Astrocyte (in vitro differentiated cells and primary cell): ENCODE measurements around the gene UBXN2A. TPM values are rescaled to one million over a fixed set of nuclear protein-coding genes. Genes with fewer than 3 reads are reported as not detected.

ENCODE experiments used
- DNase-seq: peaks from one replicate; pipeline ENCODE4 v3.0.0-alpha.2; 2010; ENCODE audit warnings: low read depth
- FAIRE-seq: peaks from 2 replicates; lab custom pipeline; 2011; peaks lifted over from hg19 to GRCh38; lab: Jason Lieb, UNC
- H2AFZ ChIP-seq: 2 replicates; pipeline ENCODE4 v1.6.0; 2012; ENCODE audit warnings: low read depth, low read length, inconsistent platforms
- H3K27ac ChIP-seq: 2 replicates; pipeline ENCODE4 v1.5.1; 2011; ENCODE audit warnings: low read depth, low read length, inconsistent platforms
- H3K27me3 ChIP-seq: 2 replicates; pipeline ENCODE4 v1.6.0; 2011; ENCODE audit warnings: low read length, inconsistent platforms; ENCODE audit not compliant: insufficient read depth
- H3K36me3 ChIP-seq: 2 replicates; pipeline ENCODE4 v1.5.1; 2011; ENCODE audit warnings: low read length, inconsistent platforms; ENCODE audit not compliant: insufficient read depth
- H3K4me1 ChIP-seq: 2 replicates; pipeline ENCODE4 v1.5.1; 2011; ENCODE audit warnings: low read length, inconsistent platforms; ENCODE audit not compliant: insufficient read depth
- H3K4me2 ChIP-seq: 2 replicates; pipeline ENCODE4 v1.6.0; 2012; ENCODE audit warnings: low read length, inconsistent platforms
- H3K4me3 ChIP-seq: 2 replicates; pipeline ENCODE4 v1.5.1; 2011; ENCODE audit warnings: low read depth, mild to moderate bottlenecking, low read length, inconsistent platforms; ENCODE audit not compliant: insufficient read depth
- H3K79me2 ChIP-seq: 2 replicates; pipeline ENCODE4 v1.6.0; 2012; ENCODE audit warnings: mild to moderate bottlenecking, low read length, inconsistent platforms; ENCODE audit not compliant: insufficient read depth
- H3K9ac ChIP-seq: 2 replicates; pipeline ENCODE4 v1.6.0; 2012; ENCODE audit warnings: mild to moderate bottlenecking, low read length, inconsistent platforms
- H3K9me3 ChIP-seq: 2 replicates; pipeline ENCODE4 v1.5.1; 2012; ENCODE audit warnings: low read depth, mild to moderate bottlenecking, low read length, inconsistent platforms; ENCODE audit not compliant: insufficient read depth
- H4K20me1 ChIP-seq: 2 replicates; pipeline ENCODE4 v1.6.0; 2012; ENCODE audit warnings: low read length, inconsistent platforms; ENCODE audit not compliant: insufficient read depth
- H3K27ac Mint-ChIP-seq: one replicate; pipeline ENCODE4 v1.8.0; 2021; ENCODE audit warnings: mild to moderate bottlenecking, mixed read lengths; ENCODE audit not compliant: unreplicated experiment
- H3K27me3 Mint-ChIP-seq: one replicate; pipeline ENCODE4 v1.8.0; 2021; ENCODE audit warnings: low read depth, mixed read lengths; ENCODE audit not compliant: unreplicated experiment
- H3K36me3 Mint-ChIP-seq: one replicate; pipeline ENCODE4 v1.8.0; 2021; ENCODE audit warnings: low read depth, mixed read lengths; ENCODE audit not compliant: unreplicated experiment
- H3K4me1 Mint-ChIP-seq: one replicate; pipeline ENCODE4 v1.8.0; 2021; ENCODE audit warnings: low read depth, mixed read lengths; ENCODE audit not compliant: unreplicated experiment
- H3K4me3 Mint-ChIP-seq: one replicate; pipeline ENCODE4 v1.8.0; 2021; ENCODE audit warnings: mild to moderate bottlenecking, moderate library complexity, mixed read lengths; ENCODE audit not compliant: unreplicated experiment
- H3K9me3 Mint-ChIP-seq: one replicate; pipeline ENCODE4 v1.8.0; 2021; ENCODE audit warnings: mild to moderate bottlenecking, mixed read lengths; ENCODE audit not compliant: unreplicated experiment
- EZH2 ChIP-seq: IDR thresholded peaks from 2 replicates; pipeline ENCODE4 v1.6.1; 2012; ENCODE audit warnings: mild to moderate bottlenecking, low read length, inconsistent platforms; ENCODE audit not compliant: insufficient read depth
- total RNA-seq: library from RNA; stranded (reverse); gene quantifications from 2 replicates; pipeline ENCODE4 v1.2.1, GENCODE V29; 2021
- TF ChIP-seq, protein P1 (sequence below): IDR thresholded peaks from 2 replicates; pipeline ENCODE4 v1.5.1; 2011; ENCODE audit warnings: low read depth, mild to moderate bottlenecking, inconsistent platforms, low read length, moderate library complexity; ENCODE audit not compliant: insufficient read depth

The UBXN2A gene
- total RNA-seq, 1 donor from 2014 or later = 22.2 TPM

DNA sequence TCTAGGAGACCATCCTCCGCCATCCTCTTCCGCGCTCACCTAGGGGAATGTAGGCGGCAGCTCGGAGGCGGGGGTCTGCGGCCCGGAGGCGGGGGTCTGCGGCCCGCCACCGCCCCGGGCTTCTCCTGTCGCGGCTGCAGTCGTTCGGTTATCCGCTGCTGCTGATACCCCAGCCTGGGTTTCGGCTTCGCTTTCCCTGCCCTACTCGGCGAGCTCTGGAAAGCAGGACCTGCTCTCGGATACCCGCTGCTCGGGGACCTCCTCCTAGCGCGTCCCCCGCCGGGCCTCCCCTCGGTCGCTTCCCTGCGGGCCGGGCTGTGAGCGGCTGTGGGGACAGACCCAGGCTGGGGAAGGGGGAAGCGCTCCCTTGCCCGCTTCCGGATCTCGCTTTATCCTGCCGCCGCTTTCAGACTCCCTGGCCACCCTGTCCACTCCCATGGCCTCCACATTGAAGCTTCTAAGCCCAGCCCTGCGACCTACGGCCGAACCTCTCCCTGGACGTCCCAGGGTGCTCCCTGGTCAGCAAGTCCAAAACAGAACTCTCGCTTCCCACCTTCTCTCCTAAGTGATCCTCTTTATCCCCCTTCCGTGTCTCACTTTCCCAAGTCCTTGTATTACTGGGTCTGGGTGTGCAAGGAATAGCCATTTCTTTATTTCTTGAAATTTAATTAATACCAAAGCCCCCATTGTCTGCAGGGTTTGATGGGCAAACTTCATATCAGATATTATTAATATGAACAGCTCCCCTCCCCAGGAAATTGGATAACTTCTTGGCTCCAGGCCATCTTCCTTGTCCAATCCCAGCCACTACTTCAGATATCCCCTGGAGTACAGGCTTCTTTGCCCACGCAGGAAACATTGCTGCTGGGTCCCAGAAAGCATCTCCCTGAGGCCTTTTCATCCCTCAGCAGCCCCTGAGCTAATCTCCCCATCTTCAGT lies 110.0 kb downstream of the UBXN2A start:
- Mint-ChIP-seq H3K27ac (no peak overlapping the region), H3K9me3 (no peaks in the 10 kb centered on the region), H3K36me3 (peaks cover 6% of the 10 kb centered on the region), H3K4me3 (no peak overlapping the region), H3K4me1 (peaks cover 9% of the 10 kb centered on the region), H3K27me3 (no peaks in the 10 kb centered on the region)
- Histone ChIP-seq H3K9ac (peak overlapping the region; percentile 69), H3K4me2 (peak overlapping the region; percentile 90), H4K20me1 (no peaks in the 10 kb centered on the region), H3K36me3 (no peaks in the 10 kb centered on the region), H3K4me1 (peaks cover 13% of the 10 kb centered on the region), H3K4me3 (peak overlapping the region; percentile 62), H2AFZ (peak overlapping the region; percentile 84), H3K27me3 (no peaks in the 10 kb centered on the region), H3K27ac (no peak overlapping the region), H3K79me2 (peaks cover 17% of the 10 kb centered on the region), H3K9me3 (no peaks in the 10 kb centered on the region)
- DNase-seq (no peak), FAIRE-seq (no peak)
- no peak for TF ChIP-seq EZH2
- TF ChIP-seq, protein P1, sequence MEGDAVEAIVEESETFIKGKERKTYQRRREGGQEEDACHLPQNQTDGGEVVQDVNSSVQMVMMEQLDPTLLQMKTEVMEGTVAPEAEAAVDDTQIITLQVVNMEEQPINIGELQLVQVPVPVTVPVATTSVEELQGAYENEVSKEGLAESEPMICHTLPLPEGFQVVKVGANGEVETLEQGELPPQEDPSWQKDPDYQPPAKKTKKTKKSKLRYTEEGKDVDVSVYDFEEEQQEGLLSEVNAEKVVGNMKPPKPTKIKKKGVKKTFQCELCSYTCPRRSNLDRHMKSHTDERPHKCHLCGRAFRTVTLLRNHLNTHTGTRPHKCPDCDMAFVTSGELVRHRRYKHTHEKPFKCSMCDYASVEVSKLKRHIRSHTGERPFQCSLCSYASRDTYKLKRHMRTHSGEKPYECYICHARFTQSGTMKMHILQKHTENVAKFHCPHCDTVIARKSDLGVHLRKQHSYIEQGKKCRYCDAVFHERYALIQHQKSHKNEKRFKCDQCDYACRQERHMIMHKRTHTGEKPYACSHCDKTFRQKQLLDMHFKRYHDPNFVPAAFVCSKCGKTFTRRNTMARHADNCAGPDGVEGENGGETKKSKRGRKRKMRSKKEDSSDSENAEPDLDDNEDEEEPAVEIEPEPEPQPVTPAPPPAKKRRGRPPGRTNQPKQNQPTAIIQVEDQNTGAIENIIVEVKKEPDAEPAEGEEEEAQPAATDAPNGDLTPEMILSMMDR = no peak

DNA sequence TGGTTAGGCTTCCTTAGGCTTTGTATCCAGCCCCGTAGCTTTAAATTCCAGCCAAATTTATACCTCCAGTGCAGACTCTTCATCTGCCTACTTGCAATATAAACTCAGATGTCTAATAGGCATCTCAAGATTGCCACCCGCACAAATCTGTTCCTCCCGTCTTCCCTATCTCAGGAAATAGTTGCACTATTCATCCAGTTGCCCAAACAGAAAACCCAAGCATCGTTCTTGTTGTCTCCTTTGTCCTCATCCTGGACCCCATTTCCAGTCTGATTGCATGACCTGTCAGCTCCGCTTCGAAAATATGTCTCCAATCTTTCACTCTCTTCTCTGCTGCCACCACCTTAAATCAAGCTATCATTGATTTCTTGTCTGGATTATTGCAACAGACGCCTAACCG lies 111.6 kb downstream of the UBXN2A start:
- Histone ChIP-seq H3K4me2 (no peak overlapping the region), H3K36me3 (no peaks in the 10 kb centered on the region), H3K27me3 (no peaks in the 10 kb centered on the region), H3K9ac (no peak overlapping the region), H3K4me1 (peaks cover 7% of the 10 kb centered on the region), H4K20me1 (no peaks in the 10 kb centered on the region), H3K4me3 (no peak overlapping the region), H3K9me3 (no peaks in the 10 kb centered on the region), H3K79me2 (peaks cover 3% of the 10 kb centered on the region), H2AFZ (no peak overlapping the region), H3K27ac (no peak overlapping the region)
- DNase-seq (no peak), FAIRE-seq (no peak)
- Mint-ChIP-seq H3K27ac (no peak overlapping the region), H3K36me3 (peaks cover 6% of the 10 kb centered on the region), H3K9me3 (no peaks in the 10 kb centered on the region), H3K4me3 (no peak overlapping the region), H3K27me3 (no peaks in the 10 kb centered on the region), H3K4me1 (peaks cover 3% of the 10 kb centered on the region)
- no peak for TF ChIP-seq EZH2
- TF ChIP-seq, protein P1 = no peak

DNA sequence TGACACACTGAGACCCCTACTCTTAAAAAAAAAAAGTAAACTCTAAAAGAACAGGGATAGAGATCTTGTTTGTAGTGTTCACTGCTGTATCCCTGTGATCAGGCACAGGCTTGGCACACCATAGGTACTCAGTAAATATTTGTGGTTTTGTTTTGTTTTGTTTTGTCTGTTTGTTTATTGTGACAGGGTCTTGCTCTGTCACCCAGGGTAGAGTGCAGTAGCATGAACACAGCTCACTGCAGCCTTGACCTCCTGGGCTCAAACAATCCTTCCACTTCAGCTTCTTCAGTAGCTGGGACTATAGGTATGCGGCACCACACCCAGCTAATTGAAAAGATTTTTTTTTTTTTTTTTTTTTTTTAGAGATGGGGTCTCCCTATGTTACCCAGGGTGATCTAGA lies 112.7 kb downstream of the UBXN2A start:
- FAIRE-seq = no peak
- Mint-ChIP-seq H3K9me3 (no peaks in the 10 kb centered on the region), H3K27ac (no peak overlapping the region), H3K4me1 (no peaks in the 10 kb centered on the region), H3K4me3 (no peak overlapping the region), H3K36me3 (peaks cover 6% of the 10 kb centered on the region), H3K27me3 (no peaks in the 10 kb centered on the region)
- H4K20me1 ChIP-seq = no peaks in the 10 kb centered on the region
- no peak overlapping the region for H3K27ac ChIP-seq
- H3K9me3 ChIP-seq = no peaks in the 10 kb centered on the region
- no peak overlapping the region for H3K9ac ChIP-seq
- H3K36me3 ChIP-seq = no peaks in the 10 kb centered on the region
- peaks cover 7% of the 10 kb centered on the region for H3K4me1 ChIP-seq
- no peak overlapping the region for H3K4me3 ChIP-seq
- no peak for DNase-seq
- H3K27me3 ChIP-seq = no peaks in the 10 kb centered on the region
- no peak overlapping the region for H3K4me2 ChIP-seq
- TF ChIP-seq, protein P1 = no peak
- TF ChIP-seq EZH2 = no peak
- no peak overlapping the region for H2AFZ ChIP-seq
- no peaks in the 10 kb centered on the region for H3K79me2 ChIP-seq
